Measurements from ENCODE around the gene RAB27A. TPM values are rescaled to one million over a fixed set of nuclear protein-coding genes. Genes with fewer than 3 reads are reported as not detected.
A peak's percentile ranks its signal among the peaks of the same experiment; 100 is the strongest.

The RAB27A gene
- total RNA-seq, 1 donor: 7.2 TPM

- Histone ChIP-seq H3K27me3 (ENCODE audit: insufficient read depth, low read length) (no peaks in the 10 kb centered on the region), H3K4me2 (ENCODE audit: insufficient read depth, low read length) (no peak overlapping the region), H3K4me3 (ENCODE audit: insufficient read depth, low read length) (no peak overlapping the region), H3K79me2 (ENCODE audit: insufficient read depth, low read length) (no peaks in the 10 kb centered on the region), H2AFZ (ENCODE audit: low read length) (no peak overlapping the region), H3K27ac (ENCODE audit: low read depth, low read length) (no peak overlapping the region), H3K9me3 (ENCODE audit: low read depth, low read length) (no peaks in the 10 kb centered on the region), H4K20me1 (ENCODE audit: insufficient read depth, low read length) (no peaks in the 10 kb centered on the region), H3K36me3 (ENCODE audit: insufficient read depth, low read length) (no peaks in the 10 kb centered on the region), H3K4me1 (ENCODE audit: insufficient read depth, low read length) (peaks cover 8% of the 10 kb centered on the region)
- no peak for TF ChIP-seq CTCF (IDR thresholded peaks at IDR 0.05; ENCODE audit: extremely low read depth, low read depth, low read length)
- DNase-seq (ENCODE audit: insufficient read length, low spot score, missing footprints): no peak
These were observed 63.5 kb downstream of the RAB27A start for GRCh38 chr15:55226127-55226526.

GRCh38 chr15:55224892-55225291, 64.7 kb downstream of the RAB27A start:
- H3K4me2 ChIP-seq (ENCODE audit: insufficient read depth, low read length): no peak overlapping the region
- no peak for DNase-seq (ENCODE audit: insufficient read length, low spot score, missing footprints)
- no peak for TF ChIP-seq CTCF (IDR thresholded peaks at IDR 0.05; ENCODE audit: extremely low read depth, low read depth, low read length)
- no peak overlapping the region for H3K4me3 ChIP-seq (ENCODE audit: insufficient read depth, low read length)
- H3K36me3 ChIP-seq (ENCODE audit: insufficient read depth, low read length): no peaks in the 10 kb centered on the region
- H3K9me3 ChIP-seq (ENCODE audit: low read depth, low read length): no peaks in the 10 kb centered on the region
- H4K20me1 ChIP-seq (ENCODE audit: insufficient read depth, low read length): no peaks in the 10 kb centered on the region
- no peaks in the 10 kb centered on the region for H3K27me3 ChIP-seq (ENCODE audit: insufficient read depth, low read length)
- H3K27ac ChIP-seq (ENCODE audit: low read depth, low read length): no peak overlapping the region
- H3K4me1 ChIP-seq (ENCODE audit: insufficient read depth, low read length): peaks cover 17% of the 10 kb centered on the region
- no peak overlapping the region for H2AFZ ChIP-seq (ENCODE audit: low read length)
- H3K79me2 ChIP-seq (ENCODE audit: insufficient read depth, low read length): no peaks in the 10 kb centered on the region

GRCh38 chr15:55222588-55222987, 67.0 kb downstream of the RAB27A start:
- H3K4me2 ChIP-seq (ENCODE audit: insufficient read depth, low read length): no peak overlapping the region
- H3K9me3 ChIP-seq (ENCODE audit: low read depth, low read length): no peaks in the 10 kb centered on the region
- TF ChIP-seq CTCF (IDR thresholded peaks at IDR 0.05; ENCODE audit: extremely low read depth, low read depth, low read length): no peak
- no peak overlapping the region for H2AFZ ChIP-seq (ENCODE audit: low read length)
- no peaks in the 10 kb centered on the region for H3K79me2 ChIP-seq (ENCODE audit: insufficient read depth, low read length)
- H3K27ac ChIP-seq (ENCODE audit: low read depth, low read length): no peak overlapping the region
- DNase-seq (ENCODE audit: insufficient read length, low spot score, missing footprints): no peak
- H3K36me3 ChIP-seq (ENCODE audit: insufficient read depth, low read length): peaks cover 7% of the 10 kb centered on the region
- H3K4me3 ChIP-seq (ENCODE audit: insufficient read depth, low read length): no peak overlapping the region
- H3K4me1 ChIP-seq (ENCODE audit: insufficient read depth, low read length): peaks cover 17% of the 10 kb centered on the region
- no peaks in the 10 kb centered on the region for H3K27me3 ChIP-seq (ENCODE audit: insufficient read depth, low read length)
- no peaks in the 10 kb centered on the region for H4K20me1 ChIP-seq (ENCODE audit: insufficient read depth, low read length)

- no peak for TF ChIP-seq CTCF (IDR thresholded peaks at IDR 0.05; ENCODE audit: extremely low read depth, low read depth, low read length)
- H3K27me3 ChIP-seq (ENCODE audit: insufficient read depth, low read length): no peaks in the 10 kb centered on the region
- H3K9me3 ChIP-seq (ENCODE audit: low read depth, low read length): no peaks in the 10 kb centered on the region
- peak overlapping the region; percentile 95 for H3K27ac ChIP-seq (ENCODE audit: low read depth, low read length)
- DNase-seq (ENCODE audit: insufficient read length, low spot score, missing footprints): peak; percentile 73
- peak overlapping the region; percentile 71 for H3K4me2 ChIP-seq (ENCODE audit: insufficient read depth, low read length)
- H2AFZ ChIP-seq (ENCODE audit: low read length): peak overlapping the region; percentile 78
- H3K36me3 ChIP-seq (ENCODE audit: insufficient read depth, low read length): peaks cover 7% of the 10 kb centered on the region
- H4K20me1 ChIP-seq (ENCODE audit: insufficient read depth, low read length): no peaks in the 10 kb centered on the region
- peak overlapping the region; percentile 28 for H3K4me3 ChIP-seq (ENCODE audit: insufficient read depth, low read length)
- H3K79me2 ChIP-seq (ENCODE audit: insufficient read depth, low read length): no peaks in the 10 kb centered on the region
- H3K4me1 ChIP-seq (ENCODE audit: insufficient read depth, low read length): peaks cover 17% of the 10 kb centered on the region
These were observed 68.3 kb downstream of the RAB27A start for GRCh38 chr15:55221090-55222011.

All from osteoblast (primary cell).